Esophagus squamous epithelium (tissue), 4 donors: Measurements from ENCODE around the gene ARID1A.

Experiments used
- CTCF ChIP-seq, 6 experiments: fragments of 450-650 bp in 4 of 6; fragments of 200-600 bp in 2 of 6; sonication (generic) in 2 of 6; IDR thresholded peaks; one replicate each; pipeline ENCODE4 v1.5.1; 2016 to 2019; ENCODE audit warnings: antibody characterized with exemption in 6 of 6, mild to moderate bottlenecking in 4 of 6, moderate library complexity in 4 of 6
- POLR2A ChIP-seq, 4 donors: fragments of 450-650 bp; IDR thresholded peaks; one replicate each; pipeline ENCODE4 v1.6.1; 2017; ENCODE audit warnings: antibody characterized with exemption in 4 of 4, mild to moderate bottlenecking in 4 of 4, moderate library complexity in 3 of 4

GRCh38 chr1:26666855-26667254, 29.0 kb upstream of the ARID1A start:
- TF ChIP-seq CTCF (IDR thresholded peaks at IDR 0.05) (no peak), POLR2A (IDR thresholded peaks at IDR 0.05) (no peak)
